Keratinocyte (primary cell): ENCODE data around the gene CSRP1. TPM values are rescaled to one million over a fixed set of nuclear protein-coding genes. Genes with fewer than 3 reads are reported as not detected.

ENCODE experiments used
- DNase-seq: peaks from one replicate; pipeline ENCODE4 v3.0.0-alpha.2; 2011; ENCODE audit warnings: low read depth, missing footprints, low spot score
- FAIRE-seq: peaks from 2 replicates; lab custom pipeline; 2011; peaks lifted over from hg19 to GRCh38; lab: Jason Lieb, UNC
- H2AFZ ChIP-seq: 2 replicates; pipeline ENCODE4 v1.6.0; 2012; ENCODE audit warnings: low read length, control low read depth, inconsistent platforms; ENCODE audit not compliant: control insufficient read depth
- H3K27ac ChIP-seq: 2 replicates; pipeline ENCODE4 v1.5.1; 2011; ENCODE audit warnings: low read length; ENCODE audit not compliant: control insufficient read depth, insufficient read depth
- H3K27me3 ChIP-seq: 3 replicates; pipeline ENCODE4 v1.6.0; 2011; ENCODE audit warnings: low read length; ENCODE audit not compliant: control insufficient read depth, insufficient read depth; ENCODE audit errors: extremely low read depth
- H3K36me3 ChIP-seq, 2 experiments: 2 replicates in 1 of 2; 3 replicates in 1 of 2; pipeline ENCODE4 v1.5.1; 2011; ENCODE audit warnings: low read length in 2 of 2, mild to moderate bottlenecking in 1 of 2; ENCODE audit not compliant: control insufficient read depth in 2 of 2, insufficient read depth in 2 of 2; ENCODE audit errors: extremely low read depth in 1 of 2
- H3K4me1 ChIP-seq: 3 replicates; pipeline ENCODE4 v1.5.1; 2011; ENCODE audit warnings: low read length; ENCODE audit not compliant: control insufficient read depth, insufficient read depth; ENCODE audit errors: extremely low read depth
- H3K4me2 ChIP-seq: 3 replicates; pipeline ENCODE4 v1.6.0; 2011; ENCODE audit warnings: low read depth, low read length; ENCODE audit not compliant: control insufficient read depth, insufficient read depth; ENCODE audit errors: extremely low read depth
- H3K4me3 ChIP-seq, 3 experiments: fragments of 200-600 bp in 1 of 3; sonication (generic) in 1 of 3; 2 replicates in 2 of 3; 3 replicates in 1 of 3; pipeline ENCODE4 v1.5.1; 2011 to 2016; ENCODE audit warnings: low read length in 3 of 3, mild to moderate bottlenecking in 3 of 3, control low read depth in 2 of 3, inconsistent platforms in 1 of 3, low read depth in 1 of 3, mixed read lengths in 1 of 3, mixed run types in 1 of 3, moderate library complexity in 1 of 3; ENCODE audit not compliant: control insufficient read depth in 2 of 3, insufficient read depth in 2 of 3; ENCODE audit errors: extremely low read depth in 1 of 3
- H3K79me2 ChIP-seq: 2 replicates; pipeline ENCODE4 v1.6.0; 2012; ENCODE audit warnings: low read length; ENCODE audit not compliant: control insufficient read depth, insufficient read depth
- H3K9ac ChIP-seq: 3 replicates; pipeline ENCODE4 v1.6.0; 2011; ENCODE audit warnings: low read length; ENCODE audit not compliant: control insufficient read depth, insufficient read depth; ENCODE audit errors: extremely low read depth
- H3K9me1 ChIP-seq: 3 replicates; pipeline ENCODE4 v1.6.0; 2011; ENCODE audit warnings: low read length; ENCODE audit not compliant: control insufficient read depth, insufficient read depth; ENCODE audit errors: extremely low read depth
- H3K9me3 ChIP-seq: 2 replicates; pipeline ENCODE4 v1.5.1; 2012; ENCODE audit warnings: low read depth, low read length; ENCODE audit not compliant: control insufficient read depth
- H4K20me1 ChIP-seq: 3 replicates; pipeline ENCODE4 v1.6.0; 2011; ENCODE audit warnings: low read length; ENCODE audit not compliant: control insufficient read depth, insufficient read depth; ENCODE audit errors: extremely low read depth
- EZH2 ChIP-seq: IDR thresholded peaks from one replicate; pipeline ENCODE4 v1.6.1; 2012; ENCODE audit warnings: inconsistent platforms, mild to moderate bottlenecking, low read length, moderate library complexity
- dilution Hi-C: fragments of 300-500 bp; cut with MboI; formaldehyde crosslinking; loops from one replicate; pipeline ENCODE4 v1.7.0; 2020; ENCODE audit warnings: low sequenced_read_pairs; ENCODE audit not compliant: extremely low pct_ligation_motif_present
- polyA plus RNA-seq, 5 experiments: library from polyadenylated mRNA; depleted of rRNA in 3 of 5; stranded (reverse) in 3 of 5; stranded (forward) in 1 of 5; unstranded in 1 of 5; fragments of >200 nt; gene quantifications; 1 replicate in 1 of 5; 2 replicates in 3 of 5; 3 replicates in 1 of 5; pipeline versions ENCODE4 v1.2.1 to v1.2.3, GENCODE V29; 2011 to 2012; ENCODE audit warnings: missing spikeins in 2 of 5, low read depth in 1 of 5, low replicate concordance in 1 of 5
- TF ChIP-seq, protein P1 (sequence below), 3 experiments: IDR thresholded peaks in 1 of 3; conservative IDR thresholded peaks in 1 of 3; optimal IDR thresholded peaks in 1 of 3; 2 replicates in 2 of 3; 3 replicates in 1 of 3; pipeline versions ENCODE3 to v1.5.1; 2011; ENCODE audit warnings: low read length in 3 of 3, mild to moderate bottlenecking in 3 of 3, moderate library complexity in 2 of 3, control low read depth in 1 of 3, inconsistent platforms in 1 of 3; ENCODE audit not compliant: insufficient read depth in 2 of 3; ENCODE audit errors: extremely low read depth in 1 of 3

Gene CSRP1
- polyA plus RNA-seq, 1 donor (not counting 4 experiments of a cell fraction or from before 2014, with no cell fraction given), result 168 TPM

DNA sequence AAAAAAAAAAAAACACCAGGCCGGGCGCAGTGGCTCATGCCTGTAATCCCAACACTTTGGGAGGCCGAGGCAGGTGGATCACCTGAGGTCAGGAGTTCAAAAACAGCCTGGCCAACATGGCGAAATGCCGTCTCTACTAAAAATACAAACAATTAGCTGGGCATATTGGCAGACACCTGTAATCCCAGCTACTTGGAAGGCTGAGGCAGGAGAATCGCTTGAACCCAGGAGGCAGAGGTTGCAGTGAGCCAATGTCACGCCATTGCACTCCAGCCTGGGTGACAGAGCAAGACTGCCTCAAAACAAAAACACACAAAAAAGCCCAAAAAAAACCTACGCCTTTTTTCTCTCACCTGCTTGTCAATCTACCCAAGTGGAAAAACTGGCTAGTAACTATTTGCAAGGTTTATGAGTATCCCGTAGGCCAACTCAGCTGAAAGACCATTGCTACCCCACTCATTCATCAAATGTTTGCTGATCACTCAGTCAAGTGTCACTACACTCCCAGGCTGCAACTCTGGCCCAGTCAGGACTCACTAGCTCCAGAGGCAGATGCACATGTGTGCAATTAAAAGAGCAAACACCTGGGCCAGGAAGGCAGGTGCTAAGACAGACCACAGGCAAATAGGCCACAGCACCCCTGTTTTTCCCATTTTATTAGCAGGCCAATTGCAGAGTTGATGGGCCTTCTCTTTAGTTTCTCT is 2.0 kb downstream of the CSRP1 start:
- Histone ChIP-seq H3K79me2 (peaks cover 65% of the 10 kb centered on the region), H2AFZ (no peak overlapping the region), H3K27me3 (no peaks in the 10 kb centered on the region), H3K36me3 (peaks cover 2 to 14% of the 10 kb centered on the region in 2 experiments), H3K9me1 (peaks cover 8% of the 10 kb centered on the region), H3K4me2 (peak overlapping the region; percentile 87), H3K4me3 (peak overlapping the region; percentile 63 to 74 (median 63)), H3K9me3 (no peaks in the 10 kb centered on the region), H3K4me1 (peaks cover 44% of the 10 kb centered on the region), H3K9ac (no peak overlapping the region), H3K27ac (no peak overlapping the region), H4K20me1 (peaks cover 3% of the 10 kb centered on the region)
- FAIRE-seq (no peak), DNase-seq (no peak)
- dilution Hi-C loops, result no loop called here
- TF ChIP-seq EZH2, result no peak
- TF ChIP-seq, protein P1, sequence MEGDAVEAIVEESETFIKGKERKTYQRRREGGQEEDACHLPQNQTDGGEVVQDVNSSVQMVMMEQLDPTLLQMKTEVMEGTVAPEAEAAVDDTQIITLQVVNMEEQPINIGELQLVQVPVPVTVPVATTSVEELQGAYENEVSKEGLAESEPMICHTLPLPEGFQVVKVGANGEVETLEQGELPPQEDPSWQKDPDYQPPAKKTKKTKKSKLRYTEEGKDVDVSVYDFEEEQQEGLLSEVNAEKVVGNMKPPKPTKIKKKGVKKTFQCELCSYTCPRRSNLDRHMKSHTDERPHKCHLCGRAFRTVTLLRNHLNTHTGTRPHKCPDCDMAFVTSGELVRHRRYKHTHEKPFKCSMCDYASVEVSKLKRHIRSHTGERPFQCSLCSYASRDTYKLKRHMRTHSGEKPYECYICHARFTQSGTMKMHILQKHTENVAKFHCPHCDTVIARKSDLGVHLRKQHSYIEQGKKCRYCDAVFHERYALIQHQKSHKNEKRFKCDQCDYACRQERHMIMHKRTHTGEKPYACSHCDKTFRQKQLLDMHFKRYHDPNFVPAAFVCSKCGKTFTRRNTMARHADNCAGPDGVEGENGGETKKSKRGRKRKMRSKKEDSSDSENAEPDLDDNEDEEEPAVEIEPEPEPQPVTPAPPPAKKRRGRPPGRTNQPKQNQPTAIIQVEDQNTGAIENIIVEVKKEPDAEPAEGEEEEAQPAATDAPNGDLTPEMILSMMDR (optimal IDR thresholded peaks at IDR 0.05 in 1 of 3, IDR thresholded peaks at IDR 0.05 in 1 of 3, conservative IDR thresholded peaks at IDR 0.05 in 1 of 3; ENCODE audit: extremely low read depth in 1 of 3, insufficient read depth in 2 of 3, low read length in 3 of 3), result no peak

DNA sequence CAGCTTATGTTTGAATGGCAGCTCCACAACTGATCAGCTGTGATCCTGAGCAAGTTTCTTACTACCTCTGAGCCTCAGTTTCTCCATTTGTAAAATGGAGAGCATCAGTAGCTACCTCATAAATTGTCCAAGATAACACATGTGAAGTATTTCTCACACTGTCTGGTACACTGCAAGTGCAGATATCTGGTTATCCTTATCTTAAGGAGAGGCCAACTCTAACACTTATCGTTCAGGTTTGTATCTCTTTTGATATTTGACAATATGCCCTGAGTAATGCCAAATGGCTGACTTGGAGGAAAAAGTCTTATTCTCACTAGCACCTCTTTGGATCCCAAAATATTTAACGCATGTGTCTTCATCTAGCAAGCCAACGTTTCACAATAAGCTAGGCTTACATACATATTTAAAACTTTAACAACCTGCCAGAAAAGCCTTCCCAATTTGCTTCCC is 2.7 kb downstream of the CSRP1 start:
- Histone ChIP-seq H3K4me3 (no peak overlapping the region), H3K4me2 (peak overlapping the region; percentile 61), H3K4me1 (peaks cover 44% of the 10 kb centered on the region), H3K36me3 (peaks cover 3 to 16% of the 10 kb centered on the region in 2 experiments), H3K9me3 (no peaks in the 10 kb centered on the region), H3K27me3 (no peaks in the 10 kb centered on the region), H3K9me1 (peaks cover 8% of the 10 kb centered on the region), H3K27ac (no peak overlapping the region), H3K9ac (no peak overlapping the region), H4K20me1 (peaks cover 3% of the 10 kb centered on the region), H2AFZ (no peak overlapping the region), H3K79me2 (peaks cover 72% of the 10 kb centered on the region)
- dilution Hi-C loops, result no loop called here
- no peak for TF ChIP-seq EZH2
- TF ChIP-seq, protein P1 (optimal IDR thresholded peaks at IDR 0.05 in 1 of 3, IDR thresholded peaks at IDR 0.05 in 1 of 3, conservative IDR thresholded peaks at IDR 0.05 in 1 of 3; ENCODE audit: extremely low read depth in 1 of 3, insufficient read depth in 2 of 3, low read length in 3 of 3), result no peak
- DNase-seq (no peak), FAIRE-seq (no peak)
